ENCODE measurements around the gene FAM53B.

FAM53B gene

DNA sequence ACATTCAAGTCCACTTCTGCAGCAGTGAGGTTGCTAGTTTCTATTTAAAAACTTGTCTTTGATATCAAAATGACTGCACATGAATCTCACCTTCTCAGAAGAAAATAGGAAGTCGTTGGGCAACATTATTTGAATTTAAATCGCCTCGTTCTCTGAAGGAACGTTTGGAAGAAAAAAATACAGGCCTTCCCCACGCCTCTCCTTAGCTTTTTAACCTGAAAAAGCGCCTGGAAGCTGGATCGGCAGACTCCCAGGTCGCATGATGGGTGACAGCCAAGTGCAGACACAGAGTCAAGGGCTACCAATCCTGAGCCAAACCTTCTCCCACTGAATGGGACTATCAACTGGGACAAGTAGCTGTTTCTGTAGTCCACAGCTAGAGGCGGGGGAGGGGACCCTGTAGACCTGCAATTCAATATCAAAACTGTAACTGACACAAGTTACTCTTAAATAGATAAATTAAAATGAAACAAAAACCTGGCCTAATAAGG is 2.2 kb downstream of the FAM53B start:
- peak overlapping the region; percentile 85 for H3K4me3 ChIP-seq
- TF ChIP-seq, protein P1, sequence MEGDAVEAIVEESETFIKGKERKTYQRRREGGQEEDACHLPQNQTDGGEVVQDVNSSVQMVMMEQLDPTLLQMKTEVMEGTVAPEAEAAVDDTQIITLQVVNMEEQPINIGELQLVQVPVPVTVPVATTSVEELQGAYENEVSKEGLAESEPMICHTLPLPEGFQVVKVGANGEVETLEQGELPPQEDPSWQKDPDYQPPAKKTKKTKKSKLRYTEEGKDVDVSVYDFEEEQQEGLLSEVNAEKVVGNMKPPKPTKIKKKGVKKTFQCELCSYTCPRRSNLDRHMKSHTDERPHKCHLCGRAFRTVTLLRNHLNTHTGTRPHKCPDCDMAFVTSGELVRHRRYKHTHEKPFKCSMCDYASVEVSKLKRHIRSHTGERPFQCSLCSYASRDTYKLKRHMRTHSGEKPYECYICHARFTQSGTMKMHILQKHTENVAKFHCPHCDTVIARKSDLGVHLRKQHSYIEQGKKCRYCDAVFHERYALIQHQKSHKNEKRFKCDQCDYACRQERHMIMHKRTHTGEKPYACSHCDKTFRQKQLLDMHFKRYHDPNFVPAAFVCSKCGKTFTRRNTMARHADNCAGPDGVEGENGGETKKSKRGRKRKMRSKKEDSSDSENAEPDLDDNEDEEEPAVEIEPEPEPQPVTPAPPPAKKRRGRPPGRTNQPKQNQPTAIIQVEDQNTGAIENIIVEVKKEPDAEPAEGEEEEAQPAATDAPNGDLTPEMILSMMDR (IDR thresholded peaks at IDR 0.05), result no peak
- DNase-seq (ENCODE audit: low spot score), result no peak
- H3K27ac ChIP-seq, result peak overlapping the region; percentile 62 to 88

GRCh38 chr10:124741281-124741921 is 2.8 kb downstream of the FAM53B start:
- H3K27ac ChIP-seq, result peak overlapping the region; percentile 57 to 88
- peak overlapping the region; percentile 53 for H3K4me3 ChIP-seq
- TF ChIP-seq, protein P1 (IDR thresholded peaks at IDR 0.05), result peak; percentile 63

GRCh38 chr10:124740369-124741280 is 3.6 kb downstream of the FAM53B start:
- TF ChIP-seq, protein P1 (IDR thresholded peaks at IDR 0.05), result no peak
- Histone ChIP-seq H3K4me3 (peak overlapping the region; percentile 53), H3K27ac (peak overlapping the region; percentile 57 to 88)
- DNase-seq (ENCODE audit: low spot score), result no peak

More at GRCh38 chr10:124741281-124741921, 2.8 kb downstream of the FAM53B start:
- no peak for DNase-seq (ENCODE audit: low spot score)

DNA sequence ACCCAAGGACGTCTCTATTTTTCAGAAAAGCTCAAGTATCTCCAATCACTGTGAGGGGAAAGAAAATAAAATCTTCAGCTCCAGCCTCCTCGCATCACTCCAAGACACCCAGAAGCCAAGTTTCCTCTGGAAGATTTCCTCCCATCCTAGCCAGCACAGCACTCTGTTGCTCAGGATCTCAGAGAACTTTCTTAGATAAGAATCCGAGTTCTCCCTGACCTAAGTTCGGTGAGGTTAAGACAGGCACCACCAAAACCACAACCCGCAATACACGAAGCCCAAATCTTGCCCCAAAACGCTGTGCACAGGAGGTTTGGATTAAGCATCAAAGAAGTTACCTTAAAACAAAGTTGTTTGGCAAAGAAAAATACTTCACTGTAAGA is 4.2 kb downstream of the FAM53B start:
- H3K4me3 ChIP-seq, result peak overlapping the region; percentile 53
- peak overlapping the region; percentile 57 to 88 for H3K27ac ChIP-seq
- TF ChIP-seq, protein P1 (IDR thresholded peaks at IDR 0.05), result no peak
- no peak for DNase-seq (ENCODE audit: low spot score)

DNA sequence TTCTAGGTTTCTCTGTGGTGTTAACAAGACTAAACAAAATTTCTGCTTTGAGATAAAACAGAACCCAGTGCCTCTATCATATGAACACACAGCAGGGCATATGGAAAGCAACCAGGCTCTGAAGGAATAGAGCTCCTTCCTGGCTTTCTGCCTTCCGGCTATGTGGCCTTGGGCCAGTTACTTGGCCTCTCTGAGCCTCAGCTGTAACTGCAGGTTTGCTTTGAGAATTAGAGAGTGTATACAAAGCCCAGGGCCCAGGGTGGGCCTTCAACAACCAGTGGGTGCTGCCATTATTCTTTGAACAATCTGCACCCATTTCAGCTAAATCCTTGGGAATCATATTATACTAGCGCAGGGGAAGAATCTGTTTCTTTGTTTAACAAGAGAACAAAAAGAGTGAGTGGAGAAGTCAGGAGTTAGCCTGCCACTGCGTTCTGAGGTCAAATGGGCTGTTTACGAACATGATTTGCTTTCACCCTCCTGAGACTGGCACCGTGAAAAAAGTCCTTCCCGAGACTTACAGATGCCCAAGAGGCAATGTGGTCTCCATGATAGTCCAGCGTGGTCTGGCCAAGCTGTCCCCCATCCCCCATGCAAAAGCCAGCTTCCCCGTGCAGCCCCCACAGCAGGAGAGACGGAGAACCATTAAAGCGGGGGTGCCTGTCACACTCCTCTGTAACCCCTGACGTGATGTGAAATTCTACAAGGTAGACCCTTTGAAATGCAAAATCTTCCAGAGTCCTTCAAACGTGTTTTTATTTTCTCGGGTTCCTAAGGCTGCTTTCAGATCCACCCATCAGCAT is 4.9 kb downstream of the FAM53B start:
- H3K4me3 ChIP-seq, result no peak overlapping the region
- H3K27ac ChIP-seq, result peak overlapping the region; percentile 15 to 88
- TF ChIP-seq, protein P1 (IDR thresholded peaks at IDR 0.05), result no peak
- DNase-seq (ENCODE audit: low spot score), result no peak

DNA sequence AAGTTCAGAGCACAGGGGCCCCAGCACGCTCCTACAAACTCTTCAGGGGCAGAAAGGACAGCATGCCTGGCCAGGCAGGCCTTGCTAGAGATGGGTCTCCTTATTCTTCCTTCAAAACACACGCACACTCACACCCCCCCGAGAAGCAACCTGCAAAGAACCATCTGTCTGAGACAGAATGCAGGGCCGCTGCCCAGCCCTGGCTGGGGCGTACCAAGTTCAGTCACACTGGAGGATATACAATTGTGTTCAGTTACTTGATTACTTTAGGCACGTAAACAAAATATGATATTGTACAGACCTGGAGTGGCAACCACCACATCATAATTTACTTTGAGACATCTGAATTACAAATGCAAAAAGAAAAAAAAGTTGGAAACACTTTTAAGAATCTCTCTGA is 5.7 kb downstream of the FAM53B start:
- Histone ChIP-seq H3K4me3 (no peak overlapping the region), H3K27ac (peak overlapping the region in 1 of 2 donors; percentile 88)
- TF ChIP-seq, protein P1 (IDR thresholded peaks at IDR 0.05), result no peak
- DNase-seq (ENCODE audit: low spot score), result no peak
